ENCODE measurements around the gene NFRKB. TPM values are rescaled to one million over a fixed set of nuclear protein-coding genes. Genes with fewer than 3 reads are reported as not detected.

NFRKB gene
- total and polyA plus RNA-seq, 2 donors (not counting 3 experiments of a cell fraction or from before 2014, with no cell fraction given) = 21.7 to 30.6 TPM

DNA sequence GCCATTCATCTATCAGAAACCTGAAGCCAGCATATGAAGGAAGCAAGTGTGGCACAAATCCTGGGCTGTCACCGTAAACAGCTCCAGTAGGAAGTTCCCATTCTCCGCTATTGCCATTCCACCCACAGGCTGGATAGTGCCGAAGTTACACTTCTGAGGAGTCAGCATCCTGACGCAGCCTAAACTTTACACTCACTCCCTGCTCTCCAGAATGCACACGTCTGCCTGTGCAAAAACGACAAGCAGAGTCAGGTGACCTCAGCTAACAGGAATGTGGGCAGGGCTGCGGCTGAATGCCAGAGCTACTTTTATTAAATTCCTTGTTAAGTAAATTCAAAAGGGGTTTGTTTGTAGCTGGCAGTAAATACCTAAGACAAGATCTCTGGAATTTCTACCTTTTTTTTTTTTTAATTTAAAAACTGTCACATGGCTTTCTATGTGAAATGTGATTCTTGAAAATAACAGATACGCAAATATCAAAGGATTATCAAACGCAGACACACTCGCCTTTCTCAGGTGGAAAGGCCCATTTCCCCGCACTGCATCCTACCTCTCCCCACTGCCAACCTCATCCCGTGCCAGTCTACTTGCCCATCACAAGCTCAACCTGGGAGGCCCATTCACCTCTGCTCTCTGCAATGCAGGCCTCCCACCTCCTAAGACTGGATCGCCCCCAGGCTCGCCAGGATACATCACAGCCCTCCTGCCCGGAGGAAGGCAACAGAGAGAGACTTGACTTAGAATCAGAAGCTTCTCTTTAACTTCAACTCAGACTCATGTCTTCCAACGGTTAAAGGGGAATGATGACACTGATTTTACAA lies 33.5 kb downstream of the NFRKB start:
- H4K20me1 ChIP-seq (replicated peaks; ENCODE audit: control insufficient read depth, extremely low read depth, insufficient read depth, low read length) = no peaks in the 10 kb centered on the region
- H3K27ac ChIP-seq (ENCODE audit: insufficient read depth, low read depth, low read length) = peak overlapping the region; percentile 78
- dilution Hi-C loops (cut with MboI; ENCODE audit: extremely low pct_ligation_motif_present, low sequenced_read_pairs) (no loop called here), intact Hi-C loops (cut with micrococcal nuclease) (loop anchor here (2.0 kb wide), 2 partner anchors 77 to 95 kb away; no protein-coding TSS in a partner anchor)
- ChIA-PET CTCF (interaction anchor here (0.8 to 2.4 kb wide), 5 partner anchors 20 to 270 kb away, joined by 3 to 9 read pairs (median 3); no protein-coding TSS in a partner anchor), POLR2A (no interaction called here)
- no peaks in the 10 kb centered on the region for H3K27me3 ChIP-seq (ENCODE audit: control insufficient read depth in 2 of 2, insufficient read depth in 2 of 2, low read length in 2 of 2)
- no peaks in the 10 kb centered on the region for H3K79me2 ChIP-seq (ENCODE audit: control insufficient read depth, insufficient read depth, low read length)
- peak overlapping the region; percentile 25 for H3K9ac ChIP-seq (replicated peaks; ENCODE audit: extremely low read depth, insufficient read depth, low read length)
- peak overlapping the region; percentile 26 for H3K4me2 ChIP-seq (ENCODE audit: insufficient read depth, low read length)
- no peak overlapping the region for H2AFZ ChIP-seq (ENCODE audit: low read depth, low read length)
- BruUV-seq (replicated peaks) = no TSS peak
- H3K9me3 ChIP-seq (replicated peaks; ENCODE audit: control insufficient read depth, insufficient read depth, low read length) = no peaks in the 10 kb centered on the region
- H3K4me1 ChIP-seq (ENCODE audit: control insufficient read depth, extremely low read depth, insufficient read depth, low read length) = peaks cover 9% of the 10 kb centered on the region
- FAIRE-seq = peak; percentile 97
- DNase-seq (ENCODE audit: low read depth, low spot score) = peak; percentile 89
- no peak overlapping the region for H3K4me3 ChIP-seq (replicated peaks in 1 of 3; ENCODE audit: insufficient read depth in 1 of 3, low read depth in 1 of 3, low read length in 3 of 3)
- H3K9me1 ChIP-seq (replicated peaks; ENCODE audit: control insufficient read depth, extremely low read depth, insufficient read depth, low read length) = no peaks in the 10 kb centered on the region
- peaks cover 8 to 24% of the 10 kb centered on the region in 2 experiments for H3K36me3 ChIP-seq (ENCODE audit: control insufficient read depth in 2 of 2, extremely low read depth in 1 of 2, insufficient read depth in 2 of 2, low read length in 2 of 2)
- TF ChIP-seq POLR2AphosphoS5 (IDR thresholded peaks at IDR 0.05; ENCODE audit: insufficient read depth, low read depth, low read length) = peak; percentile 11
- TF ChIP-seq POLR2A (IDR thresholded peaks at IDR 0.05; ENCODE audit: low read depth, low read length) = no peak
- peak; percentile 72 for TF ChIP-seq FOS (IDR thresholded peaks at IDR 0.05; ENCODE audit: borderline replicate concordance, insufficient read depth, low read length)
- TF ChIP-seq, protein P1, sequence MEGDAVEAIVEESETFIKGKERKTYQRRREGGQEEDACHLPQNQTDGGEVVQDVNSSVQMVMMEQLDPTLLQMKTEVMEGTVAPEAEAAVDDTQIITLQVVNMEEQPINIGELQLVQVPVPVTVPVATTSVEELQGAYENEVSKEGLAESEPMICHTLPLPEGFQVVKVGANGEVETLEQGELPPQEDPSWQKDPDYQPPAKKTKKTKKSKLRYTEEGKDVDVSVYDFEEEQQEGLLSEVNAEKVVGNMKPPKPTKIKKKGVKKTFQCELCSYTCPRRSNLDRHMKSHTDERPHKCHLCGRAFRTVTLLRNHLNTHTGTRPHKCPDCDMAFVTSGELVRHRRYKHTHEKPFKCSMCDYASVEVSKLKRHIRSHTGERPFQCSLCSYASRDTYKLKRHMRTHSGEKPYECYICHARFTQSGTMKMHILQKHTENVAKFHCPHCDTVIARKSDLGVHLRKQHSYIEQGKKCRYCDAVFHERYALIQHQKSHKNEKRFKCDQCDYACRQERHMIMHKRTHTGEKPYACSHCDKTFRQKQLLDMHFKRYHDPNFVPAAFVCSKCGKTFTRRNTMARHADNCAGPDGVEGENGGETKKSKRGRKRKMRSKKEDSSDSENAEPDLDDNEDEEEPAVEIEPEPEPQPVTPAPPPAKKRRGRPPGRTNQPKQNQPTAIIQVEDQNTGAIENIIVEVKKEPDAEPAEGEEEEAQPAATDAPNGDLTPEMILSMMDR (IDR thresholded peaks at IDR 0.05; ENCODE audit: extremely low read depth in 1 of 2, insufficient read depth in 1 of 2, low read depth in 1 of 2, low read length in 2 of 2) = no peak
- peak; percentile 79 for TF ChIP-seq JUN (IDR thresholded peaks at IDR 0.05; ENCODE audit: borderline replicate concordance, insufficient read depth, insufficient read length, low read depth)
- no peak for TF ChIP-seq EZH2 (IDR thresholded peaks at IDR 0.05; ENCODE audit: borderline replicate concordance, low read depth, low read length, severe bottlenecking)
